ENCODE measurements around the gene ZMIZ1.

ZMIZ1 gene

DNA sequence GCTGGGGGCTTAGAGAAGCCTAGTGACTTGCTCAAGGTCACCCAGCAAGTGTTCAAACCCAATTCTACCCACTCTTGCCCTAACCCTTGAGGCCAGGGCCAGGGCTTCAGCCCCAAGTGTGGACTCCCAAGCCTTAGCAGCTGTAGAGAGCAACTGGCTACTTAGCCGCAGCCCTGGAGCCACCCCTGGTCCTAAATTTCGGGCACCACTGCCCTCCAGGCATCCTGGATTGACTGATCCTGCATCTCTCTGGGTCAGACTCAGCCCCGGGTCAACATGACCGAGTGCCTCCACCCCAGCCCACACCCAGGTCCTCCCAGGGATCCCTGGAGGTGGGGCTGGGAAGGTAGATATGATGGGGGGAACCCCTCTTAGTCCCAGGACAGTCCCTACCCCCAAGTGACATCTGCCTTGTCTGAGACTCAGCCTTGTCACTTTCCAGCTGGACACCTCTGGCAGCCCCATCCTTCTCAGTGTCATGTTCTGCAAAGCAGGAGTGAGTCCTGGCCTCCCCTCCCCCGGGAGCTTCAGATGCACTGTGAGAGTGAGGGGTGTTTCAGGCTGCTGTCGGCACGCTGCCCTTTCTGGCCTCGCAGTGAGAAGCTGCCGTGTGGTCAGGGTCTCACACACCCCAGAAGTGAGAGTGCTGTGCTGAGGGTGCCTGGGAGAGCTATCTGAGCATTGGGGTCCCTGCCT is 89.8 kb downstream of the ZMIZ1 start:
- DNase-seq = no peak

DNA sequence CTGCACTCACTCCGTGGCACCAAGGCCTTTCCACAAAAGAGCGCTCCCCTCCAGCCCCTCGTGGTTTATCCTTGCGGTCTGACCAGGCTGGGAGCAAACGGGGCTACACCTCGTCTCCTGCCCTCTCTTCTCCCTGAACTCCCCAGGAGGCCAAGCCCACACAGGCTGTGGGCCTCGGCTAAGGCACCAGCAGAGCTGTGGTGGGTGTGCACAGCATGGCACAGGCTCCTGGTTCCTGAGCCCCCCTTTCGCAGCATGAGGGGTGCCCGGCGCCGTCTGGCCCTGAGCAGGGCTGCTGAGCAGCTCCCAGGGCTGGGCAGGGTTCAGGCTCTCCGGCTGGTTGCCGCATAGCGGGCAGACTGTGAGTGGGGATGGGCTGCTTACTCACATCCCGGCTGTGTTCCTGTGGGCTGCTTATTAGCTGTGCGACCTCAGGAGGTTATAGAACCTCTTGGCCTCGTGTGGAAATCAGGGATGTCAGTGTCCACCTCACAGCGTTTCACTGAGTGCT is 90.4 kb downstream of the ZMIZ1 start:
- DNase-seq = no peak

DNA sequence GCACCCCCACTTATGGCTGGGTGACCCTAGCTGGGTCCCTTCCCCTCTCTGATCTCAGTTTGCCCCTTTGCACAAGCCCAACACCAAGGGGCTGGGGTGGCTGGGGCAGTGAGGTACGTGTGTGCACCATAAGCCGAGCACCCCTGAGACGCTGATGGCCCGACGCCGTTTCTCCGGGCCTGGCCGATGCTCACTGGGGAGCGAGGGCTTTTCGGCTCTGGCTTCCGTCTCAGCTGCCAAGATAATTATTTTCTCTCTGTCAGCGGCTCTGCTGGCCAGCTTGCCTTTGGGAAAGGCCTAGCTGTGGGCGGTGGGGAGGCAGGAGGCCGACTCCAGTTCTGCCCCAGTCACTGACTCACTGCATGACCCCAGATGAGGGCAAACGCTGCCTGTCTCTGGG is 91.0 kb downstream of the ZMIZ1 start:
- DNase-seq = no peak

DNA sequence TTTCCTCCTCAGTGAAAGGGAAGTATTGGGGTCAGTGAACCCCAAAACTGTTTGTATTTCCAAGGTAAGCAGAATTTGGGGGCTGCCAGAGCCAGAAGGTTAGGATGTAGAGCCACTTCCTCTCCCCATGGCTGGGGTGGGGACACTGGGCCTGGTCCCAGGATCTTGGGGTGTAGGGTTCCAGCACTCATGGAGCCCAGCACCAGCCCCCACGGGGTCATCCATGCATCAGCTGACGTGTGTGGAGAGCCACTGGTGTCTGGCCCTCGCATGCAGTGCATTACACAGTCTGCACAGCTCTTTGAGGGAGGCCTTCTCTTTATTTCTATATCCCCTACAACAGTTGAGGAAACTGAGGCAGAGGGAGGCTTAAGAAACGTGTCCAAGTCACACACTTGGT is 91.4 kb downstream of the ZMIZ1 start:
- DNase-seq = no peak

DNA sequence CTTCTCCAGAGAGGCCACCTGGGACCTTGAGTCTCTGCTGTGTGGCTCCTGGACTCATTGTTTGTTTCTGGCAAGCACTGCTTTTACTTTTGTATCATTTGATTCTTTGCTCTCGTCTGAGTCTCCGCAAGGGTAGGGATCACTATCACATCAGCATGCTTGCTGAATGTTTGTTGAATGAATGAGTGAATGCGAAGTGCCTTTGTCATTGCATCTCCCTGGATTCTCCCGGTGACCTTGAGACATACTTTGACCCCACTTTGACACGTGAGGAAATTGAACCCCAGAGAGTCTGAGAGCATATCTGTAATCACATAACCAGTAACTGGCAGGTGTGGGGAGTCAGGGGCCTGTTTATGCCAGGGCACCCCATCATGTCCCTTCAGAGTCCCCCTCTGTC is 92.8 kb downstream of the ZMIZ1 start:
- no peak for DNase-seq

DNA sequence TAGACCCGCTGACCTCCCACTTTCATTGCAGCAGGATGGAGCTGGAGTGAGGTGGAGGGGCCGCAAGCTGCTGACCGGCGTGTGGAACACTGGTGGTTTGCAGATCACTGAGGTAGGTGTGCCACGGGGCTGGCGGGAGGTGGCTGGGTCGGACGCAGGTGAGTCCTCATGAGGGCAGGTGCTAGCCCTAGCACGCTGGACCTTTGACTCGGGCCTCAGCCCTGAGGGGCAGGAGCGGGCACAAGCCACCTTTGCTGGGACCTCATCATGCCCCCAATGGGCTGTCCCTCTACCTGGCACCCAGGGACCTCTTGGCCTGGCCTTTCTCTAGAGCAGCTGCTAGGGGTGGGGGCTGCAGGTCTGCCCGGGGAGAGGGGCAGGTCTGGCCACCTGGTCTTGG is 93.3 kb downstream of the ZMIZ1 start:
- DNase-seq = no peak

DNA sequence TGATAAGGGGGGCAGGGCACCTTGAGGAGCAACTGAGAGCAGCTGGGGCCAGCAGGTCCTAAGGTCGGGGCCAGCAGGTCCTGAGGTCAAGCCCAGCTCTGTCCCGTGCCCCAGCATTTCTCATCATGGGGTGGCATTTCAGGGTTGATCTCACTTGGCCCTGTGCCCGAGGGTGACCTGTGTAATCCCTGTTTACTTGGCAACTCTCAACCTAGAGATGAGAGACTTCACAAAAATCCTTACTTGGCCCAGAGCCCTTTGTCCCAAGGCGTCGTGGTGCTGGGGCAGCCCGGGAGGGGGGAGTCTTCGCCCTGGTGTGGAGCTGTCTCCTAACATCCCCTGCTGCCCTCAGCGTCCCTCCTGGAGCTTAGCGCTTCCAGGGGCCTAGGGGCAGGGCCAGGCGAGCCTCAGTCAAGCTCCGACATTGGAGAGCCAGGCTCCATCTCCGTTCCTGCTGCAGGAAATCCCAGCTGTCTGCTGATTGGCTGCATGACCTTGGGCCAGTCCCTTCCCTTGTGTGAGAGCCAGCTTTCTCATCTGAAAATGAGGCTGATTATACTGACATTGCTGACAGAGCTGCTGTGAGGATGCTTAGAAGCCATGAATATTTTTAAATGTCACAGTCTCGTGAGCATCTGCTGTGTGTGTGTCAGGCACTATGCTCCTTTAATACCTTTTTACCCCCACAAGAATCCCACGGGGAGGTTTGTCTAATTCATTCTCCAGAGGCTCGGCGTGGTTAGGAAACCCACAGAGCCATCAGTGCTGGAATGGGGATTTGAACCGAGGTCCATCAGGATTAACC is 94.3 kb downstream of the ZMIZ1 start:
- DNase-seq = no peak

DNA sequence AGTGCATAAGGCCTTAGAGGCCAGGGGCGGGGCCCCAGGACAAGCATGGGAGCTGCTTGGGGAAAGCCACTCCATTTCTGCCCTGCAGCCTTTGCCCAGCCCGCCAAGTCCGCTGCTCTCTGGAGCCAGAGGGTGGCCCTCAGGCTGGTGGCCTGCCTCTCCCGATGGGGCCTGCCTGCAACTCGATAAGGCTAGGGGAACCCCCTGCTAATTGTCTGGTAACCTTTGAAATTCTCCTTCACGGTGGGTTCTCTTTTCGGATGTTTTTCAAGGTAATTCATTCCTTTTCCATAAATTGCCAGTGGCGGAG is 94.9 kb downstream of the ZMIZ1 start:
- DNase-seq = no peak

DNA sequence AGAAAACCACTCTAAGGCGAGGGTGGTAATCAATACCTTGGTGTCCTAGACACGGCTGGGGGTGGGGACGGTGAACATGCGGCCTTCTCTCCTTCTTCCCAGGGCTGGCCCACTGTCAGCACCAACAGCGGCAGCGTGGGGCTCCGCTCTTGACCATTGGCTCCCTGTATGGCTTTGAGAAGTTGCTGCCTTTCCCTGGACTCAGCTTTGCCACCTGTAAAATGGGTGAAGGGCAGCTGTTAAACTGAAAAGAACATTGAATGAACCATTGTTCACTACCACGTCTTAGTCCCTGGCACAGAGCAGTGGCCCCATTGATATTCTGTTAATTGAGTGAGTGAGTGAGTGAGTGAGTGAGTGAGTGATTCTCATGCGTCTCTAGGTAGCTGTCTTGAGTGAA is 95.3 kb downstream of the ZMIZ1 start:
- no peak for DNase-seq

DNA sequence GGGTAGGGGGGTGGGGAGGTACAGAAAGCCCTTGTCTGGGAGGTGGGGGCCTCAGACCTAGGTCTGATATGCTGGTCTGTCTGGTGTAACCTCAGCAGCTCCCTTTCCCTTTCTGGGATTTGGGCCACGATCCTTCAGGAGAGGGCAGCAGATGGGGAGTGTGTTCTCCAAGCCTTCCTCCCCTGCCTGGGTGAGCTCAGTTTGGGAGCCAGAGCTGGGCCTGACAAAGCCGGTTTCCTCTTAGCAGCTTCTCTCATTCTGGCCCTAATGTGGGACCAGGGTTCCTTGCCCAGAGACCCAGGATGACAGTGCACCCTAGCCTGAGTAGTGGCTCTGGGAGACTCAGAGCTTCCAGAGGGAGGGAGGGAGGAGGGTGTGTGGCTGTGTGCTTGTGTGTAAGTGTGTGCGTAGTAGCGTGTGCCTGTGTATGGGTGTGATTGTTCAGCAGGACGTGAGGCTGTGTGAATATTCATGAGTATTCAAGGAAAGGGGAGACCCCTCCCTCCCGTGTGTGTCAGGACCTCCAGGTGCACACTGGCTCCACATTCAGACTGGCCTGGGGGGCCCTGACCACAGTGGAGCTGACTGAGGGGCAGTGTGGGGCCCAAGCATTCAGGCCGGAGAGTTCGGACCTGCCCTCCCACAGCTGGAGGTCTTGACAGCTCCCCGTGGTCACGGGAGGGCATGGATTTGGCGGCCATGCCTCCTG is 96.5 kb downstream of the ZMIZ1 start:
- no peak for DNase-seq

DNA sequence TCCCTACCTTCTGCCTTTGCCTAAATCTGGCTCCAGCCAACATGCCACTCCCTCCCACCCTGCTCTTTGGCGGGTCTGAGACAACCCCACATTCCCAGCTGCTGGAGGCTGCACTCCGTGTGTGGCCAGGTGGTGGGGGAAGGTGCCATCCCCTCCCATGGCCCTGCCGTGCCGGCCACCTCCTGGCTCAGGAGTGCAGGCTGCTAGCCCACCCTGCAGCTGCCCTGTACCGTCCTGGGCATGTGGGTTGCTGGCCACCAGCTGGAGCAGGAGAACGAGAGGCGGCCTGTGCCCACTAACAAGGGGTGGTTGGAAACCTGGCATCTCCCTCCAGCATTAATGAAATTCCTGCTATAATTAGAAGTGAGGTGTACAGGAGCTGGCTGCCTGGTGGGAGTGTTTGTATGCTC is 97.6 kb downstream of the ZMIZ1 start:
- DNase-seq = no peak

DNA sequence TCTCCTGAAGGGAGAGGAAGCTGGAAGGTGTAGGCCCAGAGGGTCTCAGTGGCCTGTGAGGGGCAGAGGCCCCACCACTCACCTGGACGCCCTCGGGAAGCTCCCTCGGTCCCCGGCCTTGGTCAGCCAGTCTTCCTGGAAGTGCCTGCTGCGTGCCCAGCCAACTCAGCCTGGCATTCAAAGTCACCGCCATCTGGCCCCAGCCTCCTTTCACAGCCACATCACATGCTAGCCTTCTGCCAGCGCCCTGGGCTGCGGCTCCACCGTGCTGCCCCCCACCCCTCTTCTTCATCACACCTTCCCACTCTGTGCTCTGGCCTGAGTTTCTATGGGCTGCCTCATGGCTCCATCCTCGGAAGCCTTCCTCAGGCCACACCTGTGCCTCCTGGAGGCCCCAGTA is 98.0 kb downstream of the ZMIZ1 start:
- no peak for DNase-seq

DNA sequence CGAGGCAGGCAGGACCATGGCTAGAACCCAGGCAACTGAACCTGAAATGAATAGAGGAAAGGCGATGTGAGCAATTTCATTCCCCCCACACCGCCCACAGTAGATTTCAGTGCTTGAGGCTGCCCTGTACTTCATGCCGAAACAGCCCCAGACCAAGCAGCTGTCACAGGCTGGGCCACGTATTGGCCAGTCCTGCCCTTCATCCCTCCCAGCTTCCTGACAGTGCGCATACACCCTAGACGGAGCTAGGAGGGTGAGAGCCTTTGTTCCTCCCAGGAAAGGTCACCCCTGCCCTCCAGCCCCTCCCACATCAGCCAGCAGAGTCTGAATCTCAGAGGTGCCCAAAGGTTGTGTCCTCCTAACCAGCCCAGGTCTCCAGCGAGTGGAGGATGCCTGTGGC is 98.8 kb downstream of the ZMIZ1 start:
- no peak for DNase-seq

DNA sequence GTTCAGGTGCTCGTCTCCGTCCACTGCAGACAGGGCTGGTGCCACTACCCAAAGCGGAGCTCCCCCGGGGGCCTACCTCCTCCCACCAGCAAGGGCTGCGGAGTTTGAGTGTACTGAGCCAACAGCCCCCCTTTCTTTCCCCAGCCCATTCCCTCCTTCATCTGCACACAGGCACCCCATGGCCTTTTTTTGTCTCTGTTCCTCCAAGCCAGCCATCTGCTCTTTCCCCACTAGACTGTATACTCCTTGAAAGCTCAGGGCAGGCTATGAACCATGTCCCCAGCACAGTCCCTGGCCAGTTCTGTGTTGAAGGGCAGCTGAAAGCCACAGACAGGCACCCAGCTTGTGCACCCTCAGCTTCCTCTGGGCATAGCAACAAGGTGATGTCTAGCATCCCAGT is 99.4 kb downstream of the ZMIZ1 start:
- DNase-seq = no peak

DNA sequence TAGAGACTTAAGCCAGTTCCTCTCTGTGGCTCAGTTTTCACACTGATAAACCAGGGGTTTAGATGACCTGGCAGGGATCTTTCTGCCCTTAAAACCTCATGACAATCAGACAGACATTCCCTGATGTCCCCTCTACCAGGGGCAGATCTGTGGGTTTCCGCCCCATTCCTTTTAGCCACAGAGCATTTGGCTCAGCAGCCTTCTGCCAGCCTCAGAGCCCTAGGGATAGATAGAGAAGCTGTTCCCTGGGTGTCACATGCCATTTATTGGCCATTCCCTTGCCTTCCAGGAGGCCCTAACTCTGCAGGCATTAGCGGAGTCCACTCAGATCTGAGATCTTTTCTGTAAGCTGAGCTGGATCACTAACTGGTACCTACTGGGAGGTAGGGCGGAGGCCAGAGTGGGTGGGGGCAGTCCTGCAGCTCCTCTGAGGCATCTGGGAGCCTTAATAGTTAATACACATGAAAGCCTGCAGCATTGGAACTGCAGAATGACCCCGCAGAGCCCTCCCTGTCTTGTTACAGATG is 101.5 kb downstream of the ZMIZ1 start:
- DNase-seq = no peak

DNA sequence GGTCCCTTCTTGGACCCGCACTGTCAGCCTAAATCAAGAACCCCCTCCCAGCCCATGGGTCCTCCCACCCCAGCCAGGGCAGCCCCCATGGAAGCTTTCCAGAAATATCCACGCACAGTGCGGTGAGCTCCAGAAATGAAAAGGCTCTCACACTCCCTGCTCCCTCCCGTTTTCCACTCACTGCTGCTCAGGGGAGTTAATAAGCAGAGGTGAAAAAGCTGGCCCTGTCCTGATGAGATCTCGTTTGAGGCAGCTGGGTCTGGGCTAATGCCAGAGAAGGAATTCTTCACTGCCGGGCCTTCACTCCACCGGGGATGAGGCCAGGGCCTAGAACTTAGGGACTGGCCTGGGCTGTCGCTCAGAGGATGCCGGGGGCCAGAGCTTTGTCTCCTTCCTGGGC is 102.2 kb downstream of the ZMIZ1 start:
- DNase-seq = no peak

DNA sequence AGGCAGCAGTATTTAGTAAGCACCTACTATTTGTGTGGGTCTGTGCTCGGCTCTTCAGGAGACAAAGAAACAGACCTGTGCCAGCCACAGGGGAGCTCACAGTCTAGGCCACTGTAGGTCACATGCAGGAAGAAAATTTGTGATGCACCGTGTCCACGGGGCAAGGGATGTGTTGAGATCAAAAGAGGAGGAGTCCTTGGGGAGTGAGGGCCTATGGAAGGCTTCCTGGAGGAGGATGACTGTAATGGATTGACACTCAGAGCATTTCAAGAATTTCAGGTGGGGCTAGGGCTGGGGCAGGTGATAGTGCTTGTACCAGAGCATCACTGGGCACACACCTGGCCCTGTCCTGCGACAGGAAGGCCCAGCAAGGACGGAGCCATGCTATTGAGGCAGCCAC is 102.7 kb downstream of the ZMIZ1 start:
- DNase-seq = no peak

DNA sequence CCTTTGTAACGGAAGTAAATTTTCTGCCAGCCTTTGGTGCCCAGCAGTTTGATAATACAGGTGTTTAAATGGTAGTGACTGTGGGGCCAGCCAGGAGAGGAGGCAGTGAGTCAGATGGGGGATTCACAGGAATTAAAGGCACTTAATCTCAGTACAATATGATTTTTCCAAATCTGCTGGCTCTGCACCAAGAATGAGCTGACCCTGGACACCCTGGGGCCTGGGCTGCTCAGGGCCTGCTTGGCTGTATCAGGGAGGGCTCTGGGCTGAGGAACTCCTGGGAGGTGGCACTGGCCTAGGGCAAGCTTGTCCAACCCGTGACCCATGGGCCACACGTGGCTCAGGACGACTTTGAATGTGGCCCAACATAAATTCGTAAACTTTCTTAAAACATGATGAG is 104.1 kb downstream of the ZMIZ1 start:
- DNase-seq = no peak

DNA sequence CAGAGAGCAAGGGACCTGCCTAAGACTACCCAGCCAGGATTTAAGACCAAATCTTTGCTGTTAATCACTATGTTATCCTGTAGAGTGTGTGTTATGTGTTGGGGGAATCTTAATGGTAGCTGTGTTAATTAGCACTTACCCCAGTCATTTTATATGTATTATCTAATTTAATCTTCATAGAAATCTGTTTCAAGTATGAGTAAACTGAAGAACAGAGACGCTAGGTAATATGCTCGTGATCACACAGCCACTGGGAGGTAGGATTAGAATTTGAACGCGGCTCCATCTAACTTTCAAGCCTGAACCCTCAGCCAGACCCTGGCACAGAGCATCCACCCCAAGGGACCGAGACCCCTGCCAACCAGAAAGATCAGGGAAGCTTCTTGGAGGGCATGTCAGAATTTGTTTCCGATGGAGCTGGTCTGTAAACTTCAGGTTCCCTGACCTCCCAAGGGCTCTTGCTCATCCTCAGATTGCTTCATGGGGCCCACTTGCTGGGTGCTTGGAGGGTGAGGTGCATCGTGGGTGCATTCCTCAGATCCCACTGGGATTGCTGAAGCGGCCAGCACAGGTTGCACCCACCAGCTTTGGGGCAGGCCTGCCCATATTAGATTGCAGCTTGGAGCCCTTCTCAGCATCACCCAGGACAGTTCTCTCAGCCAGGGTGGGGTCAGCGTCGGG is 105.0 kb downstream of the ZMIZ1 start:
- no peak for DNase-seq

DNA sequence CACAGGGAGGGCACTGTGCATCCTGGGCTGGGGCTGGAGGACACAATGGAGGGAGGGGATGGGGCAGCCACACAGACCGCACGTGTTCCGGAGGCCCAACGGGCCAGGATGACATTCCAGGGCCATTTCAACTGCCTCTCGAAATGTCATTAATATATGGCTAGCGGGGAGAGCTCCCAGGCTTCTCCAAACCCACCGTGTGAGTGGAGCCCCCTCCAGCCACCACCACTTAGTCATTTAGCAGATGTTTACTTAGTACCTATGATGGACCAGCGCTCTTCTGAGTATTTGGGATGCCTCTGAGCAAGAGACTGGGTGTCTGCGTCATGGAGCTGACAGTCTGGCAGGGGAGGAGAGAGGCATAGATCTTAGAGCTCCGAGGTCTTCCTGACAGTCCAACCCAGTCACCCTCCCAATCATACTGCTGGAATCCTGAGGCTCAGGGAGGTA is 107.3 kb downstream of the ZMIZ1 start:
- no peak for DNase-seq

DNA sequence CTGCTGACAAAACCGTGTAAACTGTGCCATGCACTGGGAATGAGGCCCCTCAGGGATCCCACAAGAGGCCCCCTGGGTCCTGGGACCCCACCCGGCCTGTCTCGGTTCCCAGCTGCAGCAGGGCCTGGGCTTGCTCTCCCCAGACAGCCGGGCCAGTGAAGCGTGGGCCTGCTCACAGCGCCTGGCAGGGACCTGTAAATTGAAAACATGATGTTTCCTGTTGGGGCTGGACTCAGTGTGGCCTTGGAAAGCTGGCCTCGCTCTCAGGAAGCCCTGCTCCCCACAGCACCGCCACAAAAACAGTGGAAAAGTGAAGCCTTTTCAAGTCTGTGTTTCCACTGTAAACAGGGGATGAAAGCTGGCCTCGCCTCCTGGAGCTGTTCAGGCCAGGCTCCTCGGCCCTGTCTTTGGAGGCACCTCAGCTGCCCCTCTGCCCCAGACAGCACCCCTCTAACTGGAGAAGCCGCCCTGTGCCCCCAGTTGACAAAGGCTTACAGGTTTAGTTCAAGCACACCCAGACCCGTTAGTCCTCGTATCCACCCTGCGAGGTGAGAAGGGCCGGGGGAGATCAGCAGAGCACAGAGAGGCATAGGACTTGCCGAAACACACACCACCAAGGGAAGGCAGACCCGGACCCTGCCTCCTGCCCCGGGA is 108.3 kb downstream of the ZMIZ1 start:
- no peak for DNase-seq

DNA sequence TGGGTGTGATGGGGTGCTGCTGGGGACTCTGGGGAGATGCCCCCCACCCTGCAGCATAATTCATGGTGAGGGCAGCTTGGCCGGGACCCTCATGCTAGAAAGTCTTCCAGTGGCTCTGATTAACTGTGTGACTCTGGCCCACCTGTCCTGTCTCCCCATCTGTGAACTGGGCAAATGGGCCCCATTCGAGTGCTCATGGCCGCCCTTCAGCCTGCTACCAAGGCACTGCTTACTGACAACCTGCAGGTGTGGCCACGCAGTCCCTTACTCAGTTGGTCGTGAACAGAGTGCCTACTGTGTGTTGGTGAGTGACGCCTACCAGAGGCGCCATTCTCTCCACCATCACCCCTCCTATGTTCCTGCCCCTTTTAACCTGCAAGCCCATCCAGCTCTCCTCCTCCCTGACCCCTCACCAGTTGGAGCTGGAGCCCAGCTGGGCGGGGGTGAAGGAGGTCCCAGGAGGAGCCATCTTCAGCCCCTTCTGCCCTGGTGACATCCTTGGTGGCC is 109.4 kb downstream of the ZMIZ1 start:
- DNase-seq = no peak
